SK-N-MC (cell line): ENCODE measurements around the gene CTU2.

Experiments used
- DNase-seq: peaks from one replicate; pipeline ENCODE4 v3.0.0-alpha.2; 2011; ENCODE audit warnings: low read depth, low spot score
- H3K27ac ChIP-seq: fragments of 200-600 bp; sonication (generic); 2 replicates; pipeline ENCODE4 v1.5.1; 2016; ENCODE audit warnings: mixed run types
- H3K36me3 ChIP-seq: fragments of 200-600 bp; sonication (generic); 2 replicates; pipeline ENCODE4 v1.6.1; 2017; ENCODE audit warnings: antibody characterized with exemption, low read length, mixed read lengths; ENCODE audit not compliant: insufficient read depth
- H3K4me3 ChIP-seq: fragments of 200-600 bp; sonication (generic); 2 replicates; pipeline ENCODE4 v1.5.1; 2016
- H3K9ac ChIP-seq: fragments of 200-600 bp; sonication (generic); 2 replicates; pipeline ENCODE4 v1.8.0; 2017; ENCODE audit warnings: mixed run types, mixed read lengths; ENCODE audit not compliant: insufficient read length
- H3K9me3 ChIP-seq: fragments of 200-600 bp; sonication (generic); 2 replicates; pipeline ENCODE4 v1.6.1; 2017; ENCODE audit warnings: low read depth, mild to moderate bottlenecking, antibody characterized with exemption, low read length, moderate library complexity, mixed read lengths
- EZH2 ChIP-seq: fragments of 200-600 bp; sonication (generic); IDR thresholded peaks from one replicate; pipeline ENCODE4 v1.6.1; 2017; ENCODE audit warnings: antibody characterized with exemption
- FOXP2 ChIP-seq: optimal IDR thresholded peaks from 2 replicates; pipeline ENCODE3; 2011; ENCODE audit warnings: mild to moderate bottlenecking, moderate library complexity; ENCODE audit not compliant: insufficient read depth; ENCODE audit errors: extremely low read length, control extremely low read depth
- POLR2AphosphoS5 ChIP-seq: IDR thresholded peaks from 2 replicates; pipeline ENCODE4 v1.6.1; 2012; ENCODE audit warnings: mild to moderate bottlenecking, low read depth, low read length, borderline replicate concordance

Gene CTU2

GRCh38 chr16:88754912-88755744 lies 48.8 kb downstream of the CTU2 start:
- no peak overlapping the region for H3K9ac ChIP-seq
- no peaks in the 10 kb centered on the region for H3K9me3 ChIP-seq
- H3K27ac ChIP-seq: no peak overlapping the region
- H3K4me3 ChIP-seq: no peak overlapping the region
- TF ChIP-seq EZH2 (no peak), POLR2AphosphoS5 (no peak), FOXP2 (no peak)
- no peaks in the 10 kb centered on the region for H3K36me3 ChIP-seq
- no peak for DNase-seq

- Histone ChIP-seq H3K27ac (no peak overlapping the region), H3K9ac (no peak overlapping the region), H3K4me3 (no peak overlapping the region), H3K36me3 (no peaks in the 10 kb centered on the region), H3K9me3 (no peaks in the 10 kb centered on the region)
- no peak for TF ChIP-seq POLR2AphosphoS5
- no peak for TF ChIP-seq FOXP2
- TF ChIP-seq EZH2: no peak
- DNase-seq: no peak
These were observed 49.6 kb downstream of the CTU2 start for GRCh38 chr16:88755745-88756443.

- no peak for TF ChIP-seq EZH2
- TF ChIP-seq FOXP2: no peak
- no peak for TF ChIP-seq POLR2AphosphoS5
- no peak overlapping the region for H3K4me3 ChIP-seq
- H3K27ac ChIP-seq: no peak overlapping the region
- no peaks in the 10 kb centered on the region for H3K9me3 ChIP-seq
- H3K36me3 ChIP-seq: no peaks in the 10 kb centered on the region
- no peak overlapping the region for H3K9ac ChIP-seq
- DNase-seq: no peak
These were observed 52.1 kb downstream of the CTU2 start for GRCh38 chr16:88758227-88758943.

- TF ChIP-seq POLR2AphosphoS5: no peak
- TF ChIP-seq EZH2: no peak
- TF ChIP-seq FOXP2: no peak
- no peak for DNase-seq
- Histone ChIP-seq H3K4me3 (no peak overlapping the region), H3K9me3 (no peaks in the 10 kb centered on the region), H3K27ac (no peak overlapping the region), H3K36me3 (no peaks in the 10 kb centered on the region), H3K9ac (no peak overlapping the region)
These were observed 52.6 kb downstream of the CTU2 start for GRCh38 chr16:88758944-88759244.

GRCh38 chr16:88759245-88759975 lies 53.1 kb downstream of the CTU2 start:
- Histone ChIP-seq H3K36me3 (no peaks in the 10 kb centered on the region), H3K9ac (no peak overlapping the region), H3K27ac (no peak overlapping the region), H3K4me3 (no peak overlapping the region), H3K9me3 (no peaks in the 10 kb centered on the region)
- DNase-seq: no peak
- TF ChIP-seq FOXP2 (no peak), POLR2AphosphoS5 (no peak), EZH2 (no peak)

GRCh38 chr16:88759976-88760350 lies 53.7 kb downstream of the CTU2 start:
- H3K27ac ChIP-seq: no peak overlapping the region
- DNase-seq: no peak
- H3K4me3 ChIP-seq: no peak overlapping the region
- H3K9ac ChIP-seq: no peak overlapping the region
- H3K36me3 ChIP-seq: no peaks in the 10 kb centered on the region
- TF ChIP-seq FOXP2 (no peak), POLR2AphosphoS5 (no peak)
- no peaks in the 10 kb centered on the region for H3K9me3 ChIP-seq

GRCh38 chr16:88760424-88761142 lies 54.3 kb downstream of the CTU2 start:
- Histone ChIP-seq H3K4me3 (no peak overlapping the region), H3K36me3 (no peaks in the 10 kb centered on the region), H3K27ac (no peak overlapping the region), H3K9me3 (no peaks in the 10 kb centered on the region), H3K9ac (no peak overlapping the region)
- DNase-seq: no peak
- TF ChIP-seq FOXP2 (no peak), POLR2AphosphoS5 (no peak), EZH2 (no peak)
